Left lobe of liver (tissue), 2 donors: ENCODE measurements around the gene OMP. TPM values are rescaled to one million over a fixed set of nuclear protein-coding genes. Genes with fewer than 3 reads are reported as not detected.

Source experiments
- ATAC-seq: fragments of 200-7000 bp; cut with Tn5 transposase; one replicate; pipeline ENCODE4 v1.9.1; 2020; ENCODE audit warnings: mild to moderate bottlenecking, moderate library complexity
- DNase-seq: peaks from one replicate; pipeline ENCODE4 v3.0.0-alpha.2; 2020; ENCODE audit warnings: low spot score
- total RNA-seq: library from RNA; stranded (reverse); gene quantifications from one replicate; pipeline ENCODE4 v1.2.1, GENCODE V29; 2021
- donor health status: DM: no; HTN: no; CAD: no; lungs with moderate emphysema.
- donor health status: DM: no; HTN: yes; CAD: no.

OMP gene
- total RNA-seq, 1 donor from 2014 or later, result 3.4 TPM

- no peak for ATAC-seq
- no peak for DNase-seq
These were observed 33.4 kb downstream of the OMP start for GRCh38 chr11:77136074-77136473.

DNA sequence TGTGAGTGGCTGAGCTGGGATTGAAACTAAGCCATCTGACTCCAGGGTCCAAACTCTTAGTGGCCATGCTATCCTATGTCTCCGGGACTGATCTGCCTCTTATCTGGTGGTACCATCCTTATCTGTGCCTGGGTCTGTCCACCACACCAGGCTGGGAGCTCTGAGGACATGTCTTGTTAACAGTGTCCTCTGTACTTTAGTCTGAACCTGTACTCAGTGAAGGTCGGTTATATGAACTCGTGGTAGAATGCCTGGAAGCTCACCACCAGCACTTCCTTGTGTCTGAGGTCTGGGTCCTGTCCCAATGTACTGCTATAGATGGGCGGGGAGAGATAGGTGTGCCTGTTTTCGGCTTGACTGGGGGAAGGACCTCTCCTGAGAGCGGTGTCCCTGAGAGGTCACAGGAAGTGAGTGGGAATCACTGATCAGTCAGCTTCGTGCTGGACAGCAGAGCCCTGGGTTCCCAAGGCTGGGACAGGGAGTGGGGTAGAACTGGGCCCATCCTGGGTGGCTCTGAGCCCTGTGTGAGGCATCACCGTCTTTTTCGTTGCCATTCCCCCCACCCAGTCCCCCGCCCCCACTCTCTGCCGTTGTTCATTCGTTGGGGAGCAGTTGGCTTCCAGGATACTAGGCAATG, 34.3 kb downstream of the OMP start:
- no peak for DNase-seq
- peak; percentile 87 for ATAC-seq

- ATAC-seq (no peak), DNase-seq (no peak)
These were observed 34.8 kb downstream of the OMP start for GRCh38 chr11:77137421-77137820.

DNA sequence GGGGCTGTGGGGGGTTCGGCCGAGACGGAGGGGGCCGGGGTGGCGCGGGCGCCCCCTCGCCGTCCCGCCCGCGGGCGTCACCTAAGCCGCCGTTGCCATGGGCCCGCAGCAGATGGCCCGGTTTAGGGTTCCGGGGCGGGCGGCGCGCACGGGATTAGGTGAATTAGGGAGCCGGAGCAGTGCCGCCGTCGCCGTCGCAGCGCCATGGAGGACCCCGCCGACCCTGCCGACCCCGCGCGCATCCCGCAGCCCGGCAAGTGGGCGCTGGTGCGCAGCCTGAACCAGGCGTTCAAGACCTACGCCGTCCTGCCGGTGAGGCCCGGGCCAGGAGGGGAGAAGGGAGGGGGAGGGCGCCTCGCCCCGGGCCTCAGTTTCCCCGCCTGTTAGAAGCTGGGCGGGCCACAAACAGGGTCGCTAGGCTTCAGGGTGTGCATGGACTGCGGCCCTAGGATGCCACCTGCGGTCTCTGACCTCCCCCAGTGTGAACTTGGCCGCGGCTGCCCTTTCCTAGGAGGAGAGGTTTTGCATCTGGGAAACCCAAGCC, 35.5 kb downstream of the OMP start:
- DNase-seq (no peak), ATAC-seq (no peak)

DNA sequence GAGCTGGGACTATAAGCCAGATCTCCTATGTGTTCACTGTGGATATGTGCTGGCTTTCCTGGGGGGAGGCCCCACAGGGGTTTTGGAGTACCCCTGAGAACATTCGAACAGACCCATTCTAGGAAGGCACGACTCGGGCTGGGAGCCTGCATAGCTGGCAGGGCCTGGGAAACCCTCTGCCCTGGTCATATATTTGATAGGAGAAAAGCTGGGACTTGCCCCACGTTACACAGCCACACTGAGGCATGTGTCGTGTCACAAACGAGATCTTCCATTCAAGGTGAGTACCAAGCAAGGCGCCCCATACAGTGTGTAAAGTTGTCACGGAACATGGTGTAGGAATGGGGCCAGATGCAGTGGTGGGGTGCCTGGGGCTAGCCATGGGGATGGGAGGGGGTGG, 36.6 kb downstream of the OMP start:
- DNase-seq (no peak), ATAC-seq (no peak)

DNA sequence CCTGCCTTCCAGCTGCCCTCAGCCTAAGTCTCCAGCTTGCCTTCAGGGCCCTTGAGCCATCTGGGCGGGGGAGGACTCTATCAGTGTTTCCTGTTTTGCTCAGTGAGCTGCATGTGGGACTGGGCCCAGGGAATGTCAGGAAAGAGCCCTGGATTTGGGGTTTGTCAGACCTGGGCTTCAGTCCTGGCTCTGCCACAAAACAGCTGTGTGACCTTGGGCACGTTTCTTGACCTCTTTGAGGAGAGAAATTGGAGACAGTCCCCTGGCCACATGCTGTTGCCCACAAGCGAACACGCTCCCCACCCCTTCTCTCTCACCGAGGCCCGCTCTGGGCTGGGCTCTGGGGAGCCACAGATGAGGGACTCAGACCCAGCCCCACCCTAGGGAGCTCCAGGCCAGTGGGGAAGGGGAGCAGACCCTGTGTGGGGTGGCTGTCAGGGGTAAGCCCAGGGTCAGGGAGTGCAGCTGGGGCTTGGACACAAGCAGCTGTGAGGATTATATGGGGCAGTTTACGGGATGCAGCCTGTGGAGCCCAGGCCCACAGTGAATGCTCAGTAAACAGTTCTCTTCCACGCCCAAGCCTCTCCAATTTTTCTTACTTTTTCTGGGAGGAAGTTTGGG, 37.7 kb downstream of the OMP start:
- ATAC-seq (no peak), DNase-seq (no peak)

DNA sequence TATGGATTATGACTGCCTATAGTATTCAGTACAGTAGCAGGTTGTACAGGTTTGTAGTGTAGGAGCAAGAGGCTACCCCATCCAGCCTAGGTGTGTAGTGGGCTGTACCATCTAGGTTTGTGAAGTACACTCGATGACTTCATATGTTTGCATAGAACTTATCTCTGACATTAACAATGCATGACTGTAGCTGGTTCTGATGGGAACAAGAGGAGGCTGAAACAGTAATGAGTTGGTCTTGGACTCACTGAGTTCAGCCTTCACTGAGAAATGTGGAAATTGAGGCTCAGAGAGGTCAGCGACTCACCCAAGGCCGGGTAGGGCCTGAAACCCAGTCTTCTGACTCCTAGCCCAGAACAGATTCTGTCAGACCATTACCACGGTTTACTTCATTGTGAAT, 38.4 kb downstream of the OMP start:
- DNase-seq, result no peak
- ATAC-seq, result no peak

GRCh38 chr11:77141475-77141874, 38.8 kb downstream of the OMP start:
- ATAC-seq (no peak), DNase-seq (no peak)

- DNase-seq, result no peak
- ATAC-seq, result no peak
These were observed 39.7 kb downstream of the OMP start for GRCh38 chr11:77142091-77142975.

DNA sequence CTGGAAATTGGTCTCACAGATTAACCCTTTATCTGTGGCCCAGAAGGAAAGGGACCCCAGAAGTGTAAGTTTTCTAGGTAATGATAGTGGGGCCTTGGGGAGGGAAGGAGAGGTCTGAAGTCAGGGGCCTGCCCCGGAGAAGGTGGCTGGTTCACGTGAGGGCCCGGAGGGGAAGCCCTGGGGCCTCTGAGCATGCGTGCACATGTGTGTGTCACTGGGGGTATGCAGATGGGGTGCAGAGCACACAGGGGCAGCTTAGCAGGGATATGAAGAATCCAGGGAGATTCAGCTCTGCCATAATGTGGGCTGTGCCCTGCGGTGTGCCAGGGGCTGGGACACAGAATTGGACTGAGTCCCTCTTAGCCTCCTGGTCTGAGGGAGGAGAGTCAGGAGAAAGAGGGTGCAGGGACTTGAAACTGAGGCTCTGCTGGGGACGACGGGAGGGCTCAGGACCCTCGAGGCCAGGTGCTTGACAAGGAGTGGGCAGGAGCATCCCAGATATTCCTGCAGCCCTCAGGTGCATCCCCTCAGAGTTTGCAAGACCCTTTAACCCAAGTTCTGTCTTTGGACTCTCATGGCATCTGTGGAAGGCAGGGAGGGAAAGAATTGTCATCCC, 40.9 kb downstream of the OMP start:
- DNase-seq (no peak), ATAC-seq (no peak)

DNA sequence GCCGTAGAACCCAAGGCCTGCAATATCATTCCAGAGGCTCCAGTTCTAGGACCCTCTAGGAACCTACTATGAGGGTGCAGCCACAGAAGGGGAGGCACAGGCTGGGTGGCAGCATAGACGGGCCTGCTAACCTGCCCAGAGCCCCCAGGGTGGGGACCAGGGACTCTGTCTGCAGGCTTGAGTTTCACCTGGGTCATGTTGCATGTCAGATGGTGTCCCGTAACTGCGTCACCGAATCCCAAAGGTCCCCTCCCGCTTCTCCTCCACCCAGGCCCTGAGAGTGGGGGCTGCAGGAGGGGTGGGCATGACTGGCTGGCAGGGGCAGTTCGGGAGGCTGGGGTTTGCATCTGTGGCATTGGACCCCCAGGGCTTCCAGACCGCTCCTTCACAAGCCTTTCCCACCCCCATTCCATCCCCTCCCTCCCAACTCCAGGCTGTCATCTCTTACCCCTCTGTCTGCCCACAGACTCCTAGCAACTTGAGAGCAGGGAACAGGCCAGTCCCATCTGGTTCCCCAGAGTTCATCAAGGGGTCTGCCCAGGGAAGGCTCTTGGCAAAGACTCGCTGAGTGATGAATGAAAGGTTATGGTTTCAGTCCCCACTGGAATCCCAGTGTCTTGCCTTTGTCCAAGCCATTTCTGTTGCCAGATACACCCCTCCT, 41.7 kb downstream of the OMP start:
- no peak for DNase-seq
- peak; percentile 39 for ATAC-seq

GRCh38 chr11:77144857-77145428, 42.3 kb downstream of the OMP start:
- DNase-seq (peak; percentile 96), ATAC-seq (peak; percentile 92)

- no peak for DNase-seq
- ATAC-seq, result no peak
These were observed 43.8 kb downstream of the OMP start for GRCh38 chr11:77146261-77147035.

DNA sequence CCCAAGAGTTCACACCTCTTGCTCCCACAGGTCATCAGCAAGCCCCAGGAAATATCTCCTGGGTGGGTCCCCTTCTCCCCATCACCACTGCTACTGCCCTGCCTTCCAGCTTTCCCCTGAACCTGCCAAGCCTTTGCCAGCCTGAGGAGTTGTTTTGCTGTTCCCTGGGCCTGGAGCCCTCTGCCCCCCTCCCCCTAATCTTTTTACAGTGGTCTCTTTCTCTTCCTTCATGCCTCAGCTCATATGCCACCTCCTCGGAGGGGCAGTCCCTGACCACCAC, 44.3 kb downstream of the OMP start:
- no peak for ATAC-seq

GRCh38 chr11:77147668-77148321, 45.2 kb downstream of the OMP start:
- ATAC-seq (no peak), DNase-seq (no peak)

More for the DNA sequence above, 44.3 kb downstream of the OMP start:
- DNase-seq, result no peak

DNA sequence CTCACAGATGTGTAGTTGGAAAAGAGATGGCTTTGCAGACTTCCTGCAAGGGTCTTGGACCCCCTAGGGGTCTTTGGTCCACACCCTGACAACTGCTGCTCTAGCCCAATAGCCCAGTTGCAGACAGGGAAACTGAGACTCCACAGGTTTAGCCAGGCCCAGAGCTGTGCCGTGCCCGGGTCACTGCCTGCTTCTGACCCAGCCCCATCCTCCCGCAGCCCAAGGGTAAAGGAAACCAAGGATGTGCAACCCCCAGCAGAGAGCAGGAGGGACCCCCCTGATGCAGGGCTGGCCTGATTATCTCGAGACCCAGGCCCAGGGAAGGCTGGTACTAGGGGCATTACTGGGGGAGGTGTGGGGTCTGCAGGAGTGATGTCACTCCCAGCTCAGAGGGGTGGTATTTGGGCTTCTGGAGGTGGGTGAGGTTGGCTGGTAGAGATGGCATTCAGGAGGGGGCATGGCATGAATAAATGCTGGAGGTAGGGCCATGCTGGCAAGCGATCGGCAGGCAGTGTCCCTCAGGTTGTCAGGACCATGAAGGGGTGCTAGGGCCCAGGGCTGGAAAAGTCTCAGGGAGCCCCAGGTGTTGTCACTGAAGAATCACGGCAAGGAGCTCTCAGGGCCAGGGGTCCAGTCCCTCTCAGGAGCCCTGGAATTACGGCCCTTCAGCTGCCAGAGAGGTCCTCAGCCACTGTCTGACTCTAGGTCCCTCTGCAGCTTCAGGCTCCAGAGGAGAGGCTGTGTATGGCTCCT, 46.5 kb downstream of the OMP start:
- no peak for ATAC-seq
- no peak for DNase-seq

DNA sequence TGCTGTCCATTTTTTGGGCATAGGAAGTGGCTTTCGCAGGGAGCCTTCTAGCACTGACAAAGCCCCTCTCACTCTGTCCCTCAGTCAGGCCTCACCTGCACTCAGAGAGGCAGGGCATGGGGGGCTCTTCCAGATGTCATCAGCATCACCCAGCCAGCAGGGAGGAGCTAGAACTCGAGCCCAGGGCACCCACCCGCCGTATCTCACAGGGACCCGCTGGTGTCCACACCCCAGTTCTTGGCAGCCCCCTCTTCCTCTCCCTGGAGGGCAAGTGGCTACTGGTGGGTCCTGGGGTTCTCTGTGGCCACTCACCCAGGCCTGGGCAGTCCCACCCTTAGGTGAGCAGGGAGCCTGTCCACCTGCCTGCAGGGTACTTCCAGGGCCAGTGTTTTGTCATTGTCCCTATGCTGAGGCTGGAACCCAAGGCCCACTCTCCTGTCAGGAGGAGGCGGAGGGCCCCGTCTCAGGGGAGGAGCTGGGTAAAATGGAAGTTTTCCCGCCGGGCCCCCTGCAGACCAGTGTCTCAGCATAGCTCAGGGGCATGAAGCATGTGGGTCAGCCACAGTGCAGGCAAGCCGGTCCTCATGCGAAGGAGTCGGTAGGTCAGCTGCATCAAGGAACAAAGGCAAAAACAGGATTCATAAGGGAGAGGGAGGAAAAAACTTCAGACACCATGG, 47.2 kb downstream of the OMP start:
- no peak for ATAC-seq
- no peak for DNase-seq

DNA sequence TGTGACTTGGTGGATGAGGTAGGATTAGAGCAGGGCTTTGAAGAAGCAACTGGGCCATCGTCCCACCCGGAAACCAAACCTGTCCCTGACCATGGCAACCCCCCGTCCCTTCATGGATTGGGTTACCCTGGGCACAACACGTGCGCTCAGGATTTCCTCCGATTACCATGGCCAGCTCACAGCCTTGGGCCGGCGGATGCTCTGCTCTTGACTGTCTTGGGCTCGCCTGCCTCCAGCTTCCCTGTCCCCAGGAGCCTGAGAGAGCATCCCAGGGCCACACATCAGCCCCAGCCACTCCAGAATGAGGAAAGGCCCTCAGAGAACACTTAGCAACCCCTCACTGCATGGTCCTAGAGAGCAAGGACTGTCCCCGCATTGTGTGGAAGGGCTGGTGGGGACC, 48.2 kb downstream of the OMP start:
- DNase-seq (no peak), ATAC-seq (no peak)
